ENCODE data around the gene MRPL44. TPM values are rescaled to one million over a fixed set of nuclear protein-coding genes. Genes with fewer than 3 reads are reported as not detected.
A peak's percentile ranks its signal among the peaks of the same experiment; 100 is the strongest.

MRPL44 gene
- total and polyA plus RNA-seq, 11 donors, result 20.7 to 54.2 (median 38.2) TPM

- no peaks in the 10 kb centered on the region for H3K27me3 ChIP-seq
- no peak for TF ChIP-seq POLR2A (IDR thresholded peaks at IDR 0.05)
- no peak for TF ChIP-seq CTCF (IDR thresholded peaks at IDR 0.05)
- intact Hi-C loops (cut with DNase I), result loop anchor here (1.0 to 10.0 kb wide), 9 partner anchors 312 to 809 kb away; no protein-coding TSS in a partner anchor
- peaks cover 0 to 11% (median 0%) of the 10 kb centered on the region in 12 donors for H3K4me1 ChIP-seq
- no peak overlapping the region for H3K4me3 ChIP-seq
- no peak overlapping the region for H3K27ac ChIP-seq
- no peak for ATAC-seq
- peaks cover 3 to 44% (median 38%) of the 10 kb centered on the region in 9 donors for H3K36me3 ChIP-seq
- DNase-seq, result no peak
- WGBS, 4 donors, result 86 to 93% (median 91%) methylated on average over 1 of the region's 1 CpG
- H3K9me3 ChIP-seq, result no peaks in the 10 kb centered on the region
Measured at GRCh38 chr2:223969856-223970255, 12.6 kb downstream of the MRPL44 start.

- Histone ChIP-seq H3K9me3 (no peaks in the 10 kb centered on the region), H3K4me1 (peaks cover 0 to 11% (median 0%) of the 10 kb centered on the region in 12 donors), H3K4me3 (no peak overlapping the region), H3K27ac (no peak overlapping the region), H3K27me3 (no peaks in the 10 kb centered on the region), H3K36me3 (peaks cover 3 to 43% (median 32%) of the 10 kb centered on the region in 9 donors)
- no peak for TF ChIP-seq POLR2A (IDR thresholded peaks at IDR 0.05)
- peak; percentile 80 to 98 (median 92) for TF ChIP-seq CTCF (IDR thresholded peaks at IDR 0.05)
- ATAC-seq (peak in 3 of 4 donors; percentile 46 to 55 (median 49)), DNase-seq (peak in 2 of 5 donors; percentile 26 to 29)
- intact Hi-C loops (cut with DNase I), result loop anchor here (1.0 to 10.0 kb wide), 9 partner anchors 312 to 808 kb away; no protein-coding TSS in a partner anchor
- WGBS, 4 donors, result 64 to 67% (median 65%) methylated on average over 8 of the region's 8 CpGs
Measured at GRCh38 chr2:223970343-223971128, 13.3 kb downstream of the MRPL44 start.

- peaks cover 0 to 11% (median 0%) of the 10 kb centered on the region in 12 donors for H3K4me1 ChIP-seq
- ATAC-seq (no peak), DNase-seq (no peak)
- H3K27me3 ChIP-seq, result no peaks in the 10 kb centered on the region
- H3K36me3 ChIP-seq, result peaks cover 3 to 31% (median 20%) of the 10 kb centered on the region in 9 donors
- H3K27ac ChIP-seq, result no peak overlapping the region
- TF ChIP-seq CTCF (IDR thresholded peaks at IDR 0.05) (no peak), POLR2A (IDR thresholded peaks at IDR 0.05) (no peak)
- WGBS, 4 donors, result 86 to 90% (median 88%) methylated on average over 5 of the region's 5 CpGs
- no peak overlapping the region for H3K4me3 ChIP-seq
- no peaks in the 10 kb centered on the region for H3K9me3 ChIP-seq
- intact Hi-C loops (cut with DNase I), result loop anchor here in 8 of 10 donors (2.0 to 10.0 kb wide), 8 partner anchors 311 to 807 kb away; no protein-coding TSS in a partner anchor
Measured at GRCh38 chr2:223971731-223972130, 14.5 kb downstream of the MRPL44 start.

- DNase-seq, result no peak
- Histone ChIP-seq H3K27ac (no peak overlapping the region), H3K36me3 (peaks cover 0 to 29% (median 11%) of the 10 kb centered on the region in 9 donors), H3K27me3 (no peaks in the 10 kb centered on the region), H3K9me3 (no peaks in the 10 kb centered on the region), H3K4me1 (peaks cover 0 to 11% (median 0%) of the 10 kb centered on the region in 12 donors), H3K4me3 (no peak overlapping the region)
- 71 to 73% (median 72%) methylated on average over 7 of the region's 7 CpGs for WGBS, 4 donors
- intact Hi-C loops (cut with DNase I), result loop anchor here in 5 of 10 donors (5.0 to 10.0 kb wide), 6 partner anchors 310 to 680 kb away; no protein-coding TSS in a partner anchor
- no peak for ATAC-seq
- TF ChIP-seq POLR2A (IDR thresholded peaks at IDR 0.05) (no peak), CTCF (IDR thresholded peaks at IDR 0.05) (no peak)
Measured at GRCh38 chr2:223972656-223973102, 15.4 kb downstream of the MRPL44 start.

Data from heart left ventricle (tissue), 16 donors.